Activated CD4-positive, CD25-positive, alpha-beta regulatory T cell treated with anti-CD3 and anti-CD28 coated beads, Interleukin-2, amount 50 U/mL, for 16 hours (primary cell): ENCODE measurements around the gene ANK3.
"Not testable (repeated sequence)": the region's sequence is repeated elsewhere in the genome, so short reads cannot be mapped to it uniquely, and the experiment has no call there.

Source experiments
- DNase-seq: peaks from one replicate; pipeline ENCODE4 v3.0.0-alpha.2; 2020; ENCODE audit warnings: low read depth, low spot score

ANK3 gene

DNA sequence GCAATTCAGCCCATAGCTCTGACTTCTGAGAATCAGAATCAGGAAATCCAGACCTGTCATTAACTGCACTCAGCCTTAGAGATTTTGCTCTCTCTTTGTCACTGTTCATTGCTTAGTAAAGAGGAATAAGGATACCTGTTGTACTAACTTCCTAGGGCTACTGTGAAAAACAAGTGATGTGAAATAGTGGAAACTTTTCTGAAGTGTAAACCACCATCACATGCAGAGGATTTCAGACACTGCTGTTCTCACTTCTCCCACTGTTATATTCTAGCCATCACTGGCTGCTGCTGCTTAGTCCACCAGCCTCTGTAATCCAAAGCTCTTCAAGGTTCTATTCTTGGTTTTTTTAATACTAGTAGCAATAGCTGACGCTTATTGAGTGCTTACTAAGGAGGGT is 353.7 kb downstream of the ANK3 start:
- no peak for DNase-seq

DNA sequence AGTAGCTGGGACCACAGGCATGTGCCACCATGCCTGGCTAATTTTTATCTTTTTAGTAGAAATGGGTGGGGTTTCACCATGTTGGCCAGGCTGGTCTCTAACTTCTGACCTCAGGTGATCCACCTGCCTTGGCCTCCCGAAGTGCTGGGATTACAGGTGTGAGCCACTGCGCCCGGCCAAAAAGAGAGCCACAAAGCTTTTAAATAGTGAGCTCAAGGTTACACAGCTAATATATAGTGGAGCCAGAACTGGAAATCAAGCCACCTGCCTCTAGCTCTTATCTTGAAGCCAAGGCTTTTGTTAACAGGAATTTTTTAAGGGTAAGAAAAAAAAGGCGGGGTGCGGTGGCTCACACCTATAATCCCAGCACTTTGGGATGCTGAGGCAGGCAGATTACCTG is 354.3 kb downstream of the ANK3 start:
- not testable (repeated sequence) for DNase-seq

DNA sequence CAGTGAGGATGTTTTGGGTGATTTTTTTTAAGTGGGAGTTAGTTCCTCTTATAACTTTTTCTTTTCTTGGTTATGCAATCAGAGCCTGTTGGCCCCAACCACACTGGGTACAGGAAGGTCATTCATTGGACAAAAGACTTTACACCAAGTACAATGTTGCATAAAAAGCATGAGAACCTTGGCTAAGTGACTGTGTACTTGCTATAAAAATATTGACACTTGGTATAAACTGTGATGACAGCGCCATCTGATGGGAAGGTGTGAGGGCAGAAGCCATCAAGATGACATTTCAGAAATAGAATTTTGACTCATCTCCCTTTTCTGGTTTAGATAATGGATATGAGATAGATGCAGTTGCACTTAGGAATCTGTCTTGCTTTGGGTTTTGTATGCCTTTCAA is 357.0 kb downstream of the ANK3 start:
- DNase-seq: no peak

DNA sequence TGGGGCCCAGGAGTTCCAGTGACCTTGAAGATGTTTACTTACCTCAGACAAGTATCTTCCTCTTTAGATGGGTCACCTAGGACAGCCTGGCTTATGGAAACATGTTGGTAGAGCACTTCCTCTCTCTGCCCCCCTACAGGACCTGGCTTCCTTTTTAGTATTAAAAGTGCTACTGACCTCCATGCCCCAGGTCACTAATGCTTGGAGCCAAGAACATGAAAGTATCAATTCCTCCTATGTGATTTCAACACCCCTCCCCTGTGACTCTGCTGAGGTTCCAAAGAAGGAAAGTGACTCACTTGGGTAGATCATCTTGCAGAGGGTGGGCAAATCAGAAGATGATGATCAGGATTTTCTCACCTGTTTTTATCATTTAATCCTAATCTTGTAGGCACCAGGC is 358.0 kb downstream of the ANK3 start:
- no peak for DNase-seq

DNA sequence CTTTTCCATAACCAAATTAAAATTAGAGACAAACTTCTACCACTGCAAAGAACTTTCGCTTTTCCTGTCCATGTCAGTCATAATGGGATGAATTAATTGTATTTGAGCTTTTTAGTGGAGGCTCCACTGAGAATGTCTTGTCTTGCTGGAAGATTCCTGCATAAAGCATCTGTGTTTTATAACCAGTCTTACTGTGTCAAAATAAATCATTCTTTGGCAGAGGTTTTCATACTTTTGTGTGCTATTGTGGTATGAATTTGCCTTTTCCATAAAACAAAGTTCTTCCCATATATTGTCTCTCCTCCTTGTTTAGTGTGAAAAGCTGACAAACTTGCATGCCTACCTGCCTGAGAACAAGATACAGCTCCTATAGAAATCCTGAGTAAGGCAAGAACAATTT is 358.5 kb downstream of the ANK3 start:
- DNase-seq: no peak

DNA sequence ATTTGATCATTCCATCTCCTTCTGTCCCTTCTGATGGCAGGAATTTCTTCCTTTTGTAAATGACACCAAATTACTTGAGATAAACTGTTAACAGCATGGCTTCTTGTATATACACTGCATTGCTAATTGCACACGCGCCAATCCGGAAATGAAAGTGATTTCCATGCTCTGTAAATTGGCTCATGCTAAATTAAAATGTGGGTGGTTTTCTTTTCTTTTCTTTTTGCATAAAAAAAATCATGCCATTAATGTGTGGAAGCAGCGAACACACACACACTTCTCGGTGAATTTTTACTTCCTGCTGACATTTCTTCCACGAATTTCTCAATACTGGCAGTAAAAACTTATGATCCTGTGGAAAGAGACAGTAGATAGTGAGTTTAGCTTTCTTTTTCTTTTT is 360.2 kb downstream of the ANK3 start:
- no peak for DNase-seq

DNA sequence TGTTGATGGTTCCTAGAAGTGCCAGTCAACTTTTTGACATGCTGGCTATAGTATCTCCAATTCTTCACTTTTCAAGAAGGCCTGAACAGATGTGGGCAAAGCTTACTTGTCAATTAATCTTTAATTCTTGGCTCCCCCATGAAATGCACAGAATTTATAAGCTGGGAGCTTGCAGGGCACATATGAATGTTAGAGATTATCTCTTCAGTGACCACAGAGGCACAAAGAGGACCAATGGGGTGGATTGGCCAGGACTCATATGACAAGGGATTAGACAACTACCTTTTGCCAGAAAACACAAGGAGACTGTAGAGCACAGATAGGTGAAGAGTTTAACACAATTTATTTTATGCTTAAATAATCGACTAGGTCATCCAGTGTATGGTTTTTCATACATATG is 361.6 kb downstream of the ANK3 start:
- no peak for DNase-seq

DNA sequence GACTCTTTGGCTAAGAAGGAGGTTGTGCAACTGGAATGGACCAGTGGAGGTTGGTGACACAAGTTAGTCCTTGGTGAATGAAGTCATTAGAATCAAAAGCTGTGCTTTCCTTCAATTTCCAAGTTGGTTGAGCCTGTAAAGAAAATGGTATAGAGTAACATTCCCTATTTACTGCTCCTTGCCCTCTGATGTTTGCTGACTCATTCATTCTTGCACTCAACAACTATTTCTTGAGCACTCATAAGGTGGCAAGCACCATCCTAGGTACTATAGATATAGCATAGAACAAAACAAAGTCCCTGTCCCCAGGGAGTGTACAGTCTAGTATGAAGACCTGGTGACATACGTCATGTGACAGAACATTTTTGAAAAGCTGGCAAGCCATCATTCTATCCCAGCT is 364.4 kb downstream of the ANK3 start:
- no peak for DNase-seq

DNA sequence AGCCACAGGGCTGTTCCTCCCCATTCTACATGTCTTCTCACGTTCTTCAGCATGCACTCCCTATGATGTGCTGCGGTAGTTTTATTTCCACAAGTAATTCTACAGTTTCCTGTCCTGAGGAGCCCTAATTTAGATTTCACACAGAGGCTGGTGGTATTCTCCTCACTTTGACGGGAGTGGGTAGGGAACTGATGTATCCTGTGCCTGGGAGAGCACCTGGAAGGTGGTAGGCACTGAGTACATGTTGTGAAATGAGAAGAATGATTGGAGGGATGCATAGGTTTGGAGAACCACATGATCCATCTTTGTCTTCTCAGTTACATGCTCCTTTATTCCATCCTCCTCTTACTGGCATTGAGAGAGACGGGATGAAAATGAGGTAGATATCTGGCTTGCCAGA is 365.2 kb downstream of the ANK3 start:
- DNase-seq: no peak

DNA sequence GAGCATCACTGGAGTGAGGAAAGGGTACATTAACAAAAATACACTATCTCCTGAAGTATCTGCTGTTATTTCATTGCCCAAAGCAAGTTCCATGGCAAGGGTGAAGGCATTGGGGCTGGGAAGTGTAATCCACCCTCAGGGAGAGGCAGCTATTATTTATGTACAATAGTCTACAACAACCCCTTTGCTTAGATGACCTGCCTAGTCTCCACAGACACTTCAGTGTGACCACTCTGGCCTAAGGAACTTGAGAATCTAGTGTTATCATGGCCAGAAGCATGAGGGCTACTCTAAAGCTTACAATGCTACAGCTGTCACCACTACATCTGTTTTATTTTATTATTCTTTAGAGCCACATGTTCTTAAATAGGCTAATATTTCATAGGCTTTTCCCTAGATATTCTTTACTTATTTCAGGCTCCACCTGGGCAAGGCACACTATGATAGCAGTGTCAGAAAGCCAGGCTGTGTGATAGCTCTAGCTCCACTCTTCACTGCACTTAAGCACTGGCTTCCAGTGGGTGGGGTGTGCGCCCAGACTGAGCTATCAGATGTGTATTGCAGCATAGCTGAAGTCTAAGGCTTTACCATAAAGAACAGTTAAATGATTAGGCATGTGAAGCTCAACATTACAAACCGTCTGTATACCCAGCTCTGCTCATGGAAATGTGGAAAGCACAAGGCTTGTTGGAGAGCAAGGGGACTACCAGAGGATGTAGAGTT is 366.4 kb downstream of the ANK3 start:
- no peak for DNase-seq

DNA sequence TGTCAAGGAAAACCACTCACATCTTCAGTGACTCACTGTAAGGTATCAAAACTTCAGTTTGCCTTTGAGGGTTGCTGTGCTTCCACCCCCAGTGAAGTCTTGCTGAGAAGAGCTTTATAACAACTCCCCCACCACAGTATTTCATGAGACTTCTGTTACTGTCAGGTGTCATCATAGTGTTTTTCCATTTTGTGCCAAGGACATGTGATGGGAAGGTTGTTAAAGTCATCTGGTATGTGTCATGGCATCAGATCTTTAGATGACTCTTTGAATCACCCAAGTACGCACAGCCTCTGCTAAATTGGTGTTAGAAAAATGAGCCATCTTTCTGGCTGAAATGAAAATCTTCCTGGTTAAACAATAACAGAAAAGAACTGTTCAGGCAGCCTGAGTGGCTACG is 368.3 kb downstream of the ANK3 start:
- DNase-seq: no peak

DNA sequence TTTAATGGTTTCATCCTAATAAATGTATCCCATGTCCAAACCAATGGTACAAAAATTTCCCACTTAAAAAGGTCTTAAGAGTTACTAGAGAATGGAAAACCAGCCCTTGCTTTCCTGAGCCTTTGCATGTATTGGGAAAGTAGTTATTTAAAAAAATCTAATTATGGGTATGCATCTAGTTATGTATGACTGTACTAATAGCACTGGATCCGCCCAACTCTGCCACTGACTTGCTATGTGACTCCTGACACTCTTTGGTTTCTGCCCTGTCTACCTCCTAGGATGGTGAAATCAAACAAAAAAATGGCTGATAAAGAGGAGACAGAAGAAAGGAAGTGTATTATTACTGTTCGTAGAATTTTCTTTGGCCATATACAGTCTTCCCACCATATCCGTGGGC is 372.9 kb downstream of the ANK3 start:
- DNase-seq: no peak

DNA sequence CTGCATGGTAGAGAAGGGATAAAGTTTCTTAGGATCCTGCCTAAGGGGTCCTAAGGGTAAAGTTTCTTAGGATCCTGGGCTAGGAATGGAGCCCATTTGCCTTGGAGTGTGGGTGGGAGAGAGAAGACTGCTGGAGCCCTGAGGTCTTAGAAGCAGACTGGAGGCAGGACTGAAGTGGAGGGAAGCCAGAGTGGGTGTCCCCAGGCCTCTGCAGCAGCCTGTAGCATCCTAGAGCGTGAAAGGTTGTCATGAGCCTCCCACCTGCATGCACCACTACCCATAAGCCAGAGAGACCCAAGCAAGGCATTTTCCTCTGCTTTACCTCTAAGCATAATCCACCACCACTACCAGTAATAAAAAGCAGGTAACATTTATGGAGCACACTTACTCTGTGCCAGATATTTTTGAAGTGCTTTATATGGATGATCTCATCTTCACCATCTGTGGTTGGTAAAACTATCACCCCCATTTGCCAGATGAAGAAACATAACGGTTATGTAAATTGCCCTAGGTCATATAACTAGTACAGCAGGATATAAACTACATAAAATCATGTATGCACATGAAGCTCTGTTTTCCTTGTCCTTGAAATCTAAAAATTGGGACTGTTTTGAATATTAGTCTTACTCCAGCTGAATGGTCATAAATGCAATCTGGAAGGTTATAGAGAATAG is 379.8 kb downstream of the ANK3 start:
- DNase-seq: no peak

DNA sequence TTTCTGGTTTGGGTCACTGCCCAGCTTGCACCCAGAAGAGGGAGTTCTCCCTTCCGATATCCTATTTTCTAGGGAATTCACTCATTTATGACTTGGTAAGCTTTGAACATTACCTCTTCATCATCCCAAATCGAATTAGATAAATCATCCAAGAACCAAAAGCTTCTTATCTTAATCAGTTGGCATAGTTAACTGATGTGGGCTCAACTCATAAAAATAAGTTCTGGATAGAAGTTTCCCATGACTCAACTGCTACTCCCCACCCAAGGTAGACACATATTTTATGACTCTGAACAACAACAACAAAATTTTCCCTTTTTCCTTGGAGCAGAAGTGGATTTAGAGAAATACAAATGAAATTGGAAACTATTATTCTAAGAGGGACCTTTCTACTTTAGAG is 380.4 kb downstream of the ANK3 start:
- no peak for DNase-seq

DNA sequence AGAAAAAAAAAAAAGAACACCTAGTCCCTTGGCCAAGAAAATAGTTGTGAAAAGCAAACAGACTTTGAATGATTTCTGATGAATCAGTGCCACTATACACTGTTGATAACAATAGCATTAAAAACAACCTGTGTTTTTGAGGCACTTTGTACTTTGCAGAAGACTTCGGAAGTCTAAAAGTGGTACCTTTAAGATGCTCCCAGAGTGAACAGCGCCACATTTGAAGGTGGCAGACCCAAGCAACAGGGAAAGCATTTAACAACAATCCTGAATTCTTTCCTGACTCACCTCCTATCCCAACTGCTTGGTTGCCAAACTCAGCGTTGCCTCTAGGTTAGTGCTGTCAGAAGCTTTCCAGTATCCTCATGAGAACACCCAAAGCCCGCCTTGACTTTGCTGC is 380.9 kb downstream of the ANK3 start:
- DNase-seq: no peak

DNA sequence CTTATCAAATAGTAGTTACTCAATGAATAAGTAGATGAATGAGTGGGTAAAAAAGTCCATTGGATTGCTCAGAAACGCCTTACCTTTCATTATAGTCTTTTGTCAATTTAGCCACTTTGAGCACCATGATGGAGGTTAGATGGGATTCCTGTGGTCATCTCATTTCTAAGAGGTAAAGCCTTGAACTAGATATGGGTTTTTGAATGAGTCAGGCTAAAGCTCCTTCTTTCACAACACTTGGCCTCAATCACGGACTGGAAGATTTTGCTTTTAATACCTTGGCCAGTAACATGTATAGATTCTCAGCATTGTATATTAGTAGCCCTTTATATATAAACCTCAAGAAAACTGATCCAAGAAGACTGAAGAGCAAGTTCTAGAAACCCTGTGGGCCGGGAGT is 383.6 kb downstream of the ANK3 start:
- no peak for DNase-seq

DNA sequence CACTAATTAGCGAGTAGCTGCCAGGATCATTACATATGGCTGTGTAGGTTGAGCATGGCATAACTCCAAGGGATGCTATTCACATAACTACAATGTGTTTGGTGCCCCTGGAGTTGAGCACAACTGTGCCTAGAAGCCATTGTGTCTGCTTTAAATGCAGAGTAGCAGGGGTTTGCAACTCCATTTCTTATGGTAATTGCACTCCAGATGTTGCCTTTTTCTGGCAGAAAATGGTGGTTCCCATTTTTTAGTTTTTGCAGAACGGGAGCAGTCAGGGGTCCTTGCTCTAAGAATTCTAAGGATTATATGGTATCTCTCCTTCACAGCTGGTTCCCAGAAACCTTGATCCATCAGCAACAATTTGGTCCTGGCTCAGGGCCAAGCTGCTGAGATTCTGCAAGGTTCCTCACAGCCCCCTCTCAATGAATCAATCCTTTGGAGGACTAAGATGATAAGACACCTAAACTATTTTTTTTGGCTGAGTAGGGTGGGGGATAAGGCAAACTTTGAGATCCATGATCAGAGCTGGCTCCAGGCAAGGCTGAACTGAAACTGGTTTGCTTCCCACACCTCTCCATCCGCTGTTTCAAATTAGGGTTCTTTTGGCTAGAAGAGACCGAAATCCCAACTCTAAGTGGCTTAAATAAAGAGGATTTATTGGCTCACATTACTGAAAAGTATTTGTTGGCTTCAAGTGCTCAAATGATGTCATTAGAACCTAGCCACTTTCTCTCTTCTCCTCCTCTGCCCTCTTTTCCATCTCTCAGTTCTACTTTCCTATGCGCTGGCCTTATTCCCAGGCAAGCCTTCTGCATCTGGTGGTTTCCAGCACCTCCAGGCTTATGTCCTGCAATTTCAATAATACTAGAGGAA is 385.8 kb downstream of the ANK3 start:
- no peak for DNase-seq

DNA sequence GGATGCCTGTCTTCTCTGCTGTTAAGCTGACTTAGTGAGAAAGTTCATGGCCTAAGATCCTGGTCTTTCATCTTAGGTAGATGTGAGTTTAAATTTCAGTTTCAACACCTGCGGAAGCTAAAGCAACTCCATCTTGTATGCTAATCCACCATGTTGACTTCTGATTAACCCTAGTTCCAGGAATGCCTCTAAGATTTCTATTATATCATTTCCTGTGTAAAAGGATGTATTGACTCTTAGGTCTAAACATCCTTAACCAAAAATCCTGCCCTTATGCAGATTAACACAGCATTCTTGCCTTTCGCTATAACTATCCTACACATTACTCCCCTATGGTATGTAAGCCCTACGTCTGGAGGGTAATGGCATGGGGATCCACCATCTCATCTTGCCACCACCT is 388.9 kb downstream of the ANK3 start:
- DNase-seq: no peak

DNA sequence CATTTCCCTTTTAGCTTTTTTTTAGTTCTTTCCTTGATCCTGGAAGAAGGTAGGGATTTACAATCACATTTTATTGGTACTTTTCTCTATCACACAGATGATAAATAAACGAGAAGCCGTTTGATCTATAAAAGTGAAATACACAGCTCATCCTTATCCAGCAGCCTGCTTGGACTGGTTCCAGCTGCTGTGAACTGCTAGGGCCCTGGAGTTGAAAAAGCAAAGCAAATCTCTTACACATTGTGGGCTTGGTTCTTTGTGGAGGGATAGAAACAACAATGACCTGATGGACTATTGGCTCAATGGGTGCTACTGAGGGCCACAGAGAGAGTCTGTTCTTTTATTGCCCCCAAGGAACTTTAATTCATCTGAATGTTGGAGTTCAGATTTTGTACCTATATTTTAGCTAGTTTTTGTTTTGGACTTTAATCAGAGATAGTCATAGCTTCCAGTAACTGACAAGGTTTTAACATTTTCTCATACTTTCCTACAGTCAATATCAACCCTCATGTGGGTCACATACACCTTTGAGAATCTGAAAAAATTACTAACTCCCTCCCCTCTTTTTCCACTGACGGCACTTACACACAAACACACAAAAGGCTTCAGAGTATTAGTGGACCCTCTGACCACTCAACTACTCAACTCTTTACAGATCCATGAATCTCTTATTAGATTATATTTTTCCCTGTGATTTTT is 391.7 kb downstream of the ANK3 start:
- DNase-seq: no peak

DNA sequence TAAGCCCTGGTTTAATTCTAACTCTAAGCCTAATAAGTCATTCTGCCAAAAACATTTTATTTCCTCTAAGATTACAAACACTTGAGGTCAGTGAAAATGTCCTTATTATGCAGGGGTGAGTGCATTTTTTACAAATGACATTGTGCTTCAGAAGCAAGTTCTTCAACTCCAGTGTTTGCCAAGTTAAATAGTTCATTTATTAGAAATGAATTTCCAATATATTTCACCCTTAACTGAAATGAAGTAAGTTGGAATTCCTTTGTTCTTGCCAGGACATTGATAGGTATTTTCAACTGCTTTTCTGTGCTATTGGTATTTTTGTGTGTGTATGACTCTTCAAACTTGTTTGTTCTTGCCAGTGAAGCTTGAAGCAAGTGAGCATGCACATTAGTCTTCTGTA is 393.8 kb downstream of the ANK3 start:
- DNase-seq: no peak

DNA sequence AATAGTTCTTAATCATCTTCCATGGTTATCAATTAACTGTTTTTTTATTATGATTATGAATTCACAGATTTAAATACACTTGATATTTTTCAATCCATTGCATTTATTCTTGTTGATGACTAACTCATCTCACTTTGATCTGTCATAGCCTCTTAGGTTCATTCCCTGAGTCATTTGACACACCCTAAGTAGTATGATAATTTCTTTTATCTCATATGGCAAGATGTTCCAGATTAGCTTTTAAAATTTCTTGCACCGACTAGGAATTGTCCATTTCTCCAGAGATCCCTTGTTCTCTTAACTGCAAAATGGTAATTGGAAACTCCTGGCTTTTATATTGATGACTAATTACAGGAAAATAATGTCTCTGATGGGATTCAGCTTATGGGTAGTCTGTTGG is 395.7 kb downstream of the ANK3 start:
- no peak for DNase-seq

DNA sequence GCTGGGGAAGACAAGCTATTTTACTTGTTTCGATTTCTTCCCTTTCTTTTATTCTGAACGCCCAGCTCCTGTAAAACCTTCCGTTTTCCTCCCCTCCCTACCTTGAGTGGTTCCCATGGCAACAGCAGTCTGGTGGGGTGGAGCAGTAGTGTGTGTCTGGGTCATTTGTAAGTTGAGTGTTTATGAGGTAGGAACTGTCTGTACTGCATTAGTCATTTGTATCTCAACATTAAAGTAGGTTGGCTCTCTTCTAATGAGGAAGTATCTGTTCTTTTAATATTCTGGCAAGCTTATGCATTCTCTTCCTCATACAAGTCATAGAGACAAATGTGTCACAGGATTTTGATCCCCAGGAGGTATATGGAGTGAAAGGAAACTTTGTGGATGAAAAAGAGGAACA is 398.0 kb downstream of the ANK3 start:
- DNase-seq: no peak
